HG02623 (cell line): ENCODE results near the gene FGF12.

Source experiments
- ATAC-seq: cut with Tn5 transposase; IDR thresholded peaks from one replicate; pipeline ENCODE4 v1.9.1; 2021; ENCODE audit warnings: moderate library complexity; ENCODE audit not compliant: unreplicated experiment

The FGF12 gene

DNA sequence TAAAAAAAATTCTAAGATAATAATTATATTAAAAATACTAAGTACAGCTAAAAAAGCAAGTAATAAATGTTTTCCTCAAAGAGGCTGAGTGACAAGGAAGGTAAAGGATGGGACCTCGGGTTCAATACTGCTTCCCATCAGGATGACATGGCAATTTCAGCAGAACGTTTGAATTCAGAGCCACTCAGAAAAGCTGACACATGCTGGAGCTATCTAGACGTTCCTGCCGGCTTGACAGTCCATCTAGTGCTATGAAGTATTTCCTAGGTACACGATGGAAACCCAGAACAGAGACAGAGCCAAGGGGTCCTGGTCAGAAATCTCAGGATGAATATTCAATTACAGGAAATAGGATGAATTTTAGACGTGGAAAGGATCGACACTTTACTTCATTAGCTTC is 361.8 kb downstream of the FGF12 start:
- no peak for ATAC-seq

- ATAC-seq = no peak
These were observed 363.0 kb downstream of the FGF12 start for GRCh38 chr3:192364316-192364715.

DNA sequence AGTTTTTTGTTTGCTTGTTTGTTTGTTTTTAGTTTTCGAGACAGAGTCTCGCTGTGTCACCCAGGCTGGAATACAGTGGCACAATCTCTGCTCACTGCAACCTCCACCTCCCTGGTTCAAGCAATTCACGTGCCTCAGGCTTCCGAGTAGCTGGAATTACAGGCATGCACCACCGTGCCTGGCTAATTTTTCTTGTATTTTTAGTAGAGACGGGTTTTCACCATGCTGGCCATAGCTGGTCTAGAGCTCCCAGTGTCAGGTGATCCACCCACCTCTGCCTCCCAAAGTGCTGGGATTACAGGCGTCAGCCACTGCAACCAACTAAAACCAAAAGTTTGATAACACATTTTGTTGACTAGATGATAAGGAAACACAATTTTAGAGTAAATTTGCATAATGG is 372.7 kb downstream of the FGF12 start:
- no peak for ATAC-seq

DNA sequence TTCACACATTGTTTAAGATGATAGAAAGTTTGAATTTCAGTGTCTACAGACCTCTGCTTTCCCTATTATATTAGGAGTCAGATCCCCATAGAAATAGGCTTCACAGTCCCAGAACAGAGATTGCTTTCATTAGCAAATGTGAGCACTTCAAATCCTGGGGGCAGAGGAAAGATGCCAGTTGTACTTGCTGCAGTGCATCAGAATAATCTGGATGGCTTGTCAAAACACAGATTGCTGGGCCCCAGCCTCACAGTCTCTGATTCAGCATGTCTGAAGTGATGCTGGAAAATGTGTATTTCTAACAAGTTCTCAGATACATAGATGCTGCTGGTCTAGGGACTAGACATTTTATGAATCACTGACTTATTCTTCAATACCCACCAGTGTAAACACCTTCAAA is 375.2 kb downstream of the FGF12 start:
- no peak for ATAC-seq

- no peak for ATAC-seq
These were observed 375.9 kb downstream of the FGF12 start for GRCh38 chr3:192351441-192351840.

DNA sequence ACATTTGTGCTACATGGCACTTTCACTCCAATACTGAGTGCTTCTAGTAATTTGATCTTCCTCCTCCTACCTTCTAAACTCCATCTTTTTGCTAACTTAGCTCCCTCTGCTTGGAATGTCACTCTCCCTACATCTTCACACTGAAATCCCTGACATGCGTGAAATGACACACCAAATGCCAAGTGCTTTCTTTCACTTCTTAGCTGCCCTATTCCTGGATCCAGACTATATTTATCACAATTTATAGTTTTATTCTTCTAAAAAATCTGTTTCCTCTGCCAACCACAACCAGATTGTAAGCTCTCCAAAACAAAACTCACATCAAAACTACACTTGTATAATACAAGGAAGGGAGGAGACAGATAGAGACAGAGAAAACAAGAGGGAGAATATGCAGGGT is 387.3 kb downstream of the FGF12 start:
- ATAC-seq = no peak

- no peak for ATAC-seq
These were observed 388.1 kb downstream of the FGF12 start for GRCh38 chr3:192339214-192339613.

GRCh38 chr3:192336286-192336685 is 391.1 kb downstream of the FGF12 start:
- ATAC-seq = no peak

GRCh38 chr3:192332386-192333291 is 394.7 kb downstream of the FGF12 start:
- no peak for ATAC-seq

DNA sequence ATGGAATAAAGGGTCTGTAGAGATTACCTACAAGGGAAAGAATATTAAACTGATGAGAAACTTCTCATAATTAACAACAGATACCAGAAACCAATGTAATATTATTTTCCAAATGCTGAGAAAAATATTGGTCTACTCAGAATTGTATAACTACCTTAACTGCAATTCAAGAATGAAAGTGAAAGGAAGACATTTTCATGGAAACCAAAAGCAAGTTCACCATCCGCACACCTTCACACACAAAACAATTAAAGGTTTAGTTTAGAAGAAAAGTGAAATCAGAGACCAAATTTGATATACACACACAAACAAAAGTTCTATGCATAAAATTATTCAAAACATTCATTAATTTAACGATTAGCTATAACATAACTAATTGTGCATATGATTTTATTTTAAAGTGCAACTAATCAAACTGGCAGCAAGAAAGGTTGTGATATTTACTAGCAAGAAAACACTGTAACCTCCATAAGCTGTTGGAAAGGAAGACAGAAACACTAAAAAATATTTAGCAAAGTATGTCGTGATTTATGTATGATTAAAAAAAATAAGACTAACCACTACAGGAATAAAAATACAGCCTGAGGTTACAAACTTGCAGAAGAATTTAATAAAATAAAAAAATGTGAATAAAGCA is 395.5 kb downstream of the FGF12 start:
- peak; percentile 54 for ATAC-seq

DNA sequence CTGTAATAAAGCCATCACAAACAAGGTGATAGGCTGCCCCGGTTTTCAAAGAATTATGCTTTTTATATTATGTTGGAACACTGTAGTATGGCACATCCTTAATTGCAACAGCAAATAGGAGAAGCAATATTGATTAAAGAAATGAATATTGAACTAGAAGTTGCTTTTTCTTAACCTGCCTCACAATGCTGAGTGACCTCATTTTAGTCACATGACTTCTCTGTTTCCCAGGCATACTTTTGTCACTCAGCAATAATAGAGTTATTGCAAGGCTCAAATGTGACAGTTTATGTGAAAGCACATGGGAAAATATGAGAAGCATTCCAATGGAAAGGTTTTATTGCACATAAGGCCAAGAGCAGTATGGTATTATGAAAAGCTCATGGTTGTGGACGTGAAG is 400.7 kb downstream of the FGF12 start:
- ATAC-seq = no peak

DNA sequence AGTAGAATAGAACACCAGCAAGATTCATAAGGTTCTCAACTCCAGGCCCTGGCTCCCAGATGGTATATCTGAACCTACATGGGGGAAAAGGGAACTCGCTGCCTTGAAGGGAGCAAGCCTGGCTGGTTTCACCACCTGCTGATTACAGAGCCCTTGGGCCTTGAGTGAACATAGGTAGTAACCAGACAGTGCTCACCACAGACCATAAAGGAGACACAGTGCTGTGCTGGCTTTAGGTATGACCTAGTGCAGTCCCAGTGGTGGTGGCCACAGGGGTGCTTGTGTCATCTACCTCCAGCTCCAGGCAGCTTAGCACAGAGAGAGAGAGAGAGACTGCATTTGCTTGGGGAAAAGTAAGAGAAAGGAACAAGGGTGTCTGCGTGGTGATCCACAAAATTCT is 409.8 kb downstream of the FGF12 start:
- no peak for ATAC-seq

- ATAC-seq = no peak
These were observed 413.7 kb downstream of the FGF12 start for GRCh38 chr3:192313605-192314004.

DNA sequence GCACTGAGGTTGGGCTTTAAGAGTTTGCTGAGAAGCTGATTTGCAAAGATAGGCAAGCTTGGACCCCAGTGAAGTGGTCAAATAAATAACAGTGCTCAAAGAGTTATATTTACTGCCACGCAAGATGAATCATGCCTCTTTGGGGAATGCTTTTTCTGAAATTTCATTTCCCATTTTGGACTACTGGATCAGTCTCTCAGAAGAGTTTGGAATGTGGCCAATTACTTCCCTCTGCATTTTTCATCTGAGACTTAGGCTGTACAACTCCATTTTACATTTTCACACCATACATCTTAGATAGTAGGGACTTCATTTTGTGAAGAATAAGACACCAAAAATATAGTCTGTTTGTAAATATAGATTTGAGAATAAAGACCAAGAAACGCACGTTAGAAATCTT is 419.7 kb downstream of the FGF12 start:
- no peak for ATAC-seq

DNA sequence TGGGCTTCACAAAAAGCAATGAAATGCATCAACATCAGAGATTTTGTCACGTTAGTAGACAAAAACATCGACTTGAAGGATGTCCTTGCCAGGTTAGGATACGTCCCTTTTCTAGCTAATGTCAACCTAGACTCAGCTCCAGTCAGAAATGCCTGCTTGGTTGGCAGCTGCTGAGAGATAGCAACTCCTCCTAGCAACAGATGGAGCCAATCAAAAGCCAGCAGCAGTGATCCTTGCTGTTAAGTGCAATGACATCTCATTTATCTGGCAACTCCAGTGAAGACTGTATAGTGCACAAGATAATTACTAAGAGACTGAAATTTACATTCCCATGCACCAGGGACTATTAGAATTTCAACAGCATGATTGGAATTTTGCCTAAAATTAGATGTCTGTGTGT is 424.1 kb downstream of the FGF12 start:
- ATAC-seq = no peak

GRCh38 chr3:192302721-192303120 is 424.6 kb downstream of the FGF12 start:
- no peak for ATAC-seq

GRCh38 chr3:192299921-192300320 is 427.4 kb downstream of the FGF12 start:
- ATAC-seq = no peak

- no peak for ATAC-seq
These were observed 430.5 kb downstream of the FGF12 start for GRCh38 chr3:192296845-192297244.

- no peak for ATAC-seq
These were observed 442.8 kb downstream of the FGF12 start for GRCh38 chr3:192284443-192285072.

DNA sequence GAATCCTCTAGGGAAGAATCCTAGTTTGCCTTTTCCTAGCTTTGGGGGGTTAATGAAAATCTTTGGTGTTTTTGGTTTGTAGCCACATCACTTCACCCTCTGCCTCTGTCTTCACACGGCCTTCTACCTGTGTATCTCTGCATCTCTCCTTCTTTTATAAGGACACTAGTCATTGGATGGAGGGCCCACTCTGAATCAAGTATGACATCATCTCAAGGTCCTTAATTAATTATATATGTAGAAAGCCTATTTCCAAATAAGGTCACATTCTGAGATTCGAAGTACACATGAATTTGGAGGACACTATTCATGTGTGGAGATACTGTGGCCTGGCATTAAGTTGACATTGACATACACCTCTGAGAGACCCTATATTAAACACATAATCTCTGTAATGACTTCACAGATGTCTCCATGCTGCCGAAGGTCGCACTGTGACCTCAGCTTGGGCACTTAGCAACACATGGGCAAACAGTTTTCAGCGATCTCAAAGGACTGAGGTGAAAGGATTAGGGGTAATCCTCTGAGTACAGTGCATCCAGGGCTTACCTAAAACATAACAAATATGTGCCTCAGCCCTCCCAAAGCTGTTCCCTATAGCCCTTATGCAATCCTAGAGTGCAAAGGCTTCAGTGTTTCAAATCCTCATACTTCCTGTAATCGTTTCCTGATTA is 446.0 kb downstream of the FGF12 start:
- no peak for ATAC-seq

DNA sequence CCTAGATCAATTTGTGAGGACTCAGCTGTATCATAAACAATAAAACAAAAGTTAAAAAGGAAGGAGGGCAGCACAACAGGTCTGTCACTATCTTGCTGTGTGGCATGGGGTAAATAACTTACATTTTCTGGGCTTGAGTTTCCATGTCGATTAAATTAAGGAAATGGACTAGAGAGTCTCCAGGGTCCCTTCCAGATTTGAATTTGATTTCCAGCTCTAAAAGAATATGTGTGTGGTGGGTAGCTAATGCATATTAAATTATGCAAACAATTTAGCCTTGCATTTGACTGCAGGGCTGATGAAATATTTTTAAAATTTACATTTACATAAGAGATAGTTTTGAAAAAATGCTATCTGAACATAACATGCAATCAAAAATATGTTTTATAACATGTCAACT is 447.7 kb downstream of the FGF12 start:
- ATAC-seq = no peak
